Sigmoid colon (tissue), 7 donors: ENCODE results near the gene SUCO. TPM values are rescaled to one million over a fixed set of nuclear protein-coding genes. Genes with fewer than 3 reads are reported as not detected.
"Not testable (repeated sequence)": the region's sequence is repeated elsewhere in the genome, so short reads cannot be mapped to it uniquely, and the experiment has no call there.

Source experiments
- DNase-seq: peaks from one replicate; pipeline ENCODE4 v3.0.0-alpha.2; 2019
- H3K27ac ChIP-seq, 4 donors: fragments of 200-600 bp; sonication (generic); one replicate each; pipeline ENCODE4 v1.5.1; 2016 to 2019; ENCODE audit warnings: mild to moderate bottlenecking in 1 of 4
- H3K27me3 ChIP-seq, 3 donors: fragments of 200-600 bp; sonication (generic); one replicate each; pipeline ENCODE4 v1.5.1; 2019; ENCODE audit warnings: mild to moderate bottlenecking in 1 of 3
- H3K36me3 ChIP-seq, 4 donors: fragments of 200-600 bp; sonication (generic); one replicate each; pipeline ENCODE4 v1.5.1; 2016 to 2019
- H3K4me1 ChIP-seq, 4 donors: fragments of 200-600 bp; sonication (generic); one replicate each; pipeline ENCODE4 v1.5.1; 2017 to 2019
- H3K4me3 ChIP-seq, 4 donors: fragments of 200-600 bp; sonication (generic); one replicate each; pipeline ENCODE4 v1.5.1; 2017 to 2019; ENCODE audit warnings: mild to moderate bottlenecking in 2 of 4, moderate library complexity in 1 of 4
- H3K9me3 ChIP-seq, 4 donors: fragments of 200-600 bp in 3 of 4; sonication (generic) in 3 of 4; one replicate each; pipeline versions ENCODE4 v1.5.1 to v1.6.1; 2013 to 2019
- CTCF ChIP-seq, 4 experiments: fragments of 450-650 bp in 3 of 4; fragments of 200-600 bp in 1 of 4; IDR thresholded peaks; one replicate each; pipeline ENCODE4 v1.5.1; 2016 to 2019; ENCODE audit warnings: antibody characterized with exemption in 4 of 4, mild to moderate bottlenecking in 3 of 4, moderate library complexity in 2 of 4
- EP300 ChIP-seq, 4 donors: sonication (generic); formaldehyde crosslinking; IDR thresholded peaks; one replicate each; pipeline ENCODE4 v1.6.1; 2017; ENCODE audit warnings: antibody characterized with exemption in 4 of 4
- POLR2A ChIP-seq, 2 donors: fragments of 450-650 bp; IDR thresholded peaks; one replicate each; pipeline ENCODE4 v1.6.1; 2016; ENCODE audit warnings: antibody characterized with exemption in 2 of 2, mild to moderate bottlenecking in 2 of 2, moderate library complexity in 2 of 2
- POLR2AphosphoS5 ChIP-seq, 4 donors: sonication (generic); formaldehyde crosslinking; IDR thresholded peaks; one replicate each; pipeline ENCODE4 v1.6.1; 2017; ENCODE audit warnings: antibody characterized with exemption in 4 of 4
- WGBS, 2 donors: extraction: QIAGEN DNeasy Blood & Tissue Kit; methylation state at CpG; one replicate each; pipeline ENCODE4 v1.1.7; 2013; 5-methylcytosine and 5-hydroxymethylcytosine counted together
- intact Hi-C: fragments of 100-400 bp; cut with DNase I; formaldehyde crosslinking; loops from one replicate; pipeline ENCODE4 v1.15.1; 2023
- polyA plus RNA-seq, 3 donors: library from polyadenylated mRNA; stranded (reverse); fragments of 200-250 nt; gene quantifications; one replicate each; pipeline ENCODE4 v1.2.3, GENCODE V29; 2013
- total RNA-seq, 4 donors: library from RNA; depleted of rRNA; stranded (reverse); fragments of >200 nt; gene quantifications; one replicate each; pipeline ENCODE4 v1.1.0, GENCODE V29; 2016
- donor health status: healthy with polysubstance abuse.
- donor health status: Bipolar disorder and iron deficiency.
- donor health status: healthy.

The SUCO gene
- total and polyA plus RNA-seq, 7 donors: 1.8 to 36.6 (median 27.4) TPM

- WGBS, 2 donors: 74 to 78% methylated on average over 3 of the region's 3 CpGs
- no peaks in the 10 kb centered on the region for H3K27me3 ChIP-seq
- H3K36me3 ChIP-seq: peaks cover 0 to 34% (median 4%) of the 10 kb centered on the region in 4 donors
- DNase-seq: no peak
- no peaks in the 10 kb centered on the region for H3K9me3 ChIP-seq
- peaks cover 0 to 7% (median 3%) of the 10 kb centered on the region in 4 donors for H3K4me1 ChIP-seq
- intact Hi-C loops: no loop called here
- H3K4me3 ChIP-seq: no peak overlapping the region
- H3K27ac ChIP-seq: no peak overlapping the region
- TF ChIP-seq CTCF (IDR thresholded peaks at IDR 0.05) (no peak), POLR2A (IDR thresholded peaks at IDR 0.05) (no peak), EP300 (IDR thresholded peaks at IDR 0.05) (no peak), POLR2AphosphoS5 (IDR thresholded peaks at IDR 0.05) (no peak)
Measured at GRCh38 chr1:172585348-172585747, 52.4 kb downstream of the SUCO start.

GRCh38 chr1:172585861-172586260, 52.9 kb downstream of the SUCO start:
- intact Hi-C loops: no loop called here
- Histone ChIP-seq H3K36me3 (peaks cover 0 to 36% (median 5%) of the 10 kb centered on the region in 4 donors), H3K27ac (no peak overlapping the region), H3K27me3 (no peaks in the 10 kb centered on the region), H3K4me1 (peaks cover 0 to 7% (median 3%) of the 10 kb centered on the region in 4 donors), H3K9me3 (no peaks in the 10 kb centered on the region), H3K4me3 (no peak overlapping the region)
- no peak for DNase-seq
- TF ChIP-seq CTCF (IDR thresholded peaks at IDR 0.05) (no peak), POLR2A (IDR thresholded peaks at IDR 0.05) (no peak), EP300 (IDR thresholded peaks at IDR 0.05) (no peak), POLR2AphosphoS5 (IDR thresholded peaks at IDR 0.05) (no peak)

GRCh38 chr1:172588296-172589291, 55.6 kb downstream of the SUCO start:
- intact Hi-C loops: no loop called here
- no peak for TF ChIP-seq EP300 (IDR thresholded peaks at IDR 0.05)
- TF ChIP-seq POLR2AphosphoS5 (IDR thresholded peaks at IDR 0.05): no peak
- TF ChIP-seq POLR2A (IDR thresholded peaks at IDR 0.05): no peak
- no peak for TF ChIP-seq CTCF (IDR thresholded peaks at IDR 0.05)
- 80 to 81% methylated on average over 7 of the region's 7 CpGs for WGBS, 2 donors
- no peak overlapping the region for H3K4me3 ChIP-seq
- no peaks in the 10 kb centered on the region for H3K27me3 ChIP-seq
- no peak for DNase-seq
- H3K9me3 ChIP-seq: no peaks in the 10 kb centered on the region
- no peaks in the 10 kb centered on the region for H3K4me1 ChIP-seq
- peaks cover 0 to 45% (median 6%) of the 10 kb centered on the region in 4 donors for H3K36me3 ChIP-seq
- H3K27ac ChIP-seq: no peak overlapping the region

GRCh38 chr1:172589553-172589952, 56.6 kb downstream of the SUCO start:
- Histone ChIP-seq H3K27me3 (no peaks in the 10 kb centered on the region), H3K27ac (no peak overlapping the region), H3K9me3 (no peaks in the 10 kb centered on the region), H3K4me1 (no peaks in the 10 kb centered on the region), H3K36me3 (peaks cover 0 to 49% (median 6%) of the 10 kb centered on the region in 4 donors), H3K4me3 (no peak overlapping the region)
- TF ChIP-seq POLR2A (IDR thresholded peaks at IDR 0.05) (no peak), EP300 (IDR thresholded peaks at IDR 0.05) (no peak), POLR2AphosphoS5 (IDR thresholded peaks at IDR 0.05) (no peak), CTCF (IDR thresholded peaks at IDR 0.05) (no peak)
- 96 to 97% methylated on average over 3 of the region's 3 CpGs for WGBS, 2 donors
- DNase-seq: no peak
- intact Hi-C loops: no loop called here

- intact Hi-C loops, H3K9me3 ChIP-seq, H3K4me3 ChIP-seq, DNase-seq, H3K27me3 ChIP-seq, H3K4me1 ChIP-seq, H3K27ac ChIP-seq: not testable (repeated sequence)
- peaks cover 5 to 60% (median 10%) of the 10 kb centered on the region in 4 donors for H3K36me3 ChIP-seq
- WGBS, 2 donors: no CpG with 5 or more reads among the region's 1 CpG
Measured at GRCh38 chr1:172591429-172591828, 58.5 kb downstream of the SUCO start.

- H3K27me3 ChIP-seq, H3K4me1 ChIP-seq, intact Hi-C loops, H3K27ac ChIP-seq, H3K9me3 ChIP-seq, DNase-seq, H3K4me3 ChIP-seq: not testable (repeated sequence)
- WGBS, 2 donors: 95 to 96% methylated on average over 4 of the region's 4 CpGs
- peaks cover 6 to 67% (median 18%) of the 10 kb centered on the region in 4 donors for H3K36me3 ChIP-seq
Measured at GRCh38 chr1:172595066-172595465, 62.1 kb downstream of the SUCO start.

GRCh38 chr1:172596782-172597181, 63.8 kb downstream of the SUCO start:
- WGBS, 2 donors: 80 to 87% methylated on average over 10 of the region's 10 CpGs
- DNase-seq, H3K4me3 ChIP-seq, H3K4me1 ChIP-seq, H3K27ac ChIP-seq, H3K9me3 ChIP-seq, H3K27me3 ChIP-seq, intact Hi-C loops: not testable (repeated sequence)
- peaks cover 0 to 66% (median 19%) of the 10 kb centered on the region in 4 donors for H3K36me3 ChIP-seq
